GM12873 (cell line): ENCODE results near the gene FAM168A.

Source experiments
- CTCF ChIP-seq: IDR thresholded peaks from 2 replicates; pipeline ENCODE4 v1.5.1; 2012; ENCODE audit warnings: low read depth, mild to moderate bottlenecking, moderate library complexity, low read length, control low read depth; ENCODE audit not compliant: insufficient read depth; ENCODE audit errors: missing control alignments

FAM168A gene

DNA sequence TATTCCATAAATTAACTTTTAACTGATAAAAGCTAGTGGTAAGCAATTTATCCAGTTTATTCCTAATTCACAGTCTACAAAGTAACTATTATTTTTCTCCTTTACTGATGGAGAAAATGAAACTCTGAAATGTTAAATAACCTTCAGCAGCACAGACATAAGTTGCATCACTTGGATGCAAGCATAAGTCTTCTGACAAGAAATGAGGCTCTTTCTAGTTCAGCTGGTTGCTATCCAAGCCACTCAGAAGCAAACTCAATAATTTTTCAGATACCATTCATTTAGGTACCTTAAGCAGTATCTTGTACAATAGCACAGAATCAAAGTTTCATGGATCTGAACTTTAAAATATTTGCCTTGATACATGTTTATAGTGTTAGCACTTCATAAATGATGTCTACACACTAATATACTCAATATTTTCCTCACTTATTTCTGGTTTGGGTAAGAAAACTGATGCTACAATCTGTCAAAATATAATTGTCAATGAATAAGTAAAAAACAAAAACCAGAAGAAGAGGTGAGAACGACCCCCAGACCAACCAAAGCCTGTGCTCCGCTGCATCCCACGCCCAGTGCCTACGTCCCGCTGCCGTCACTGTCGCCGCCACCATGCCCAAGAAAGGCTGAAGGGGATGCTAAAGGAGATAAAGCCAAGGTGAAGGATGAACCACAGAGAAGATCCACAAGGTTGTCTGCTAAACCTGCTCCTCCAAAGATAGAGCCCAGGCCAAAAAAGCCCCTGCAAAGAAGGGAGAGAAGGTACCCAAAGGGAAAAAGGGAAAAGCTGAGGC, 18.1 kb downstream of the FAM168A start:
- no peak for TF ChIP-seq CTCF

DNA sequence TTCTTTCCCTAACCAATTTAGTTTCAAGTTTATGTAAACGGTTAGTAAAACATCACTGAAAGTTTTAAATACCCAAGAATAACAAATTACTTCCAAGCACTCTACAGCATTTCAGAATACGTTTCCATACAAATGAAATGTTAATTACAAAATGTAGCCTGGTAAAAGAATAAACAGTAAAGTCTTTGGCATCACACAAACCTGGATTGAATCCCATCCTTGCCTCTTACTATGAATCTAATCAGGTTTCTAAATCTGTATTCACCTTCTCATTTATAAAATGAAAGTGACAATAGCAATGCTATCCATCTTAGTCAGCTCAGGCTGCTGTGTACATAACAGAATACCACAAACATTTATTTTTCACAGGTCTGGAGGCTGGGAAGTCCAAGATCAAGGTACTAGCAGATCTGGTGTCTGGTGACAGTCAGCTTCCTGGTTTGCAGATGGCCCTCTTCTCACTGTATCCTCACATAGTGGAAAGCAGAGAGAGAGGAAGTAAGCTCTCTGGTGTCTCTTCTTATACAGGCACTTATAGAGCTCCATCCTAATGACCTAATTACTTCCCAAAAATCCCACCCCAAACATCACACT, 19.2 kb downstream of the FAM168A start:
- no peak for TF ChIP-seq CTCF

GRCh38 chr11:73577496-73577917, 20.4 kb downstream of the FAM168A start:
- TF ChIP-seq CTCF = no peak

DNA sequence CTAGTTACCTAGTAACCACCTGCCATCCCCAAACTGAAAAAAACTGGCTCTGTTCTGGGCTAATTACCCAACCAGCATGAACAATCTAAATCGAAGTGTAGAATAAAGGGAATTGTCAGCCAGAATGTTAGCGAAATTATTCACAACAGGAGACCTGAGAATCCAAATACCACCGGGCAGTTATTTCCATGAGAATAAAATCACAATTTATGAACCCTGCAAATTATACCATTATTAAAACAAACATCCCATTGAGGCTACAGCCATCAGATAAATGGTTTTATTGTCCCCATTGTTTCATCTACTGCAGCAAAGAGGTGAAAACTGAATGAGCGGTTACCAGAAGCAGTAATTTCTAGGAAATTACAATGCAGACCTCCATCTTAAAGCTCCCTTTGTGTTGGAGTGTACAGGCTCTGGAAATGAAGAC, 21.7 kb downstream of the FAM168A start:
- no peak for TF ChIP-seq CTCF

- no peak for TF ChIP-seq CTCF
Measured at GRCh38 chr11:73570415-73571114, 27.3 kb downstream of the FAM168A start.

DNA sequence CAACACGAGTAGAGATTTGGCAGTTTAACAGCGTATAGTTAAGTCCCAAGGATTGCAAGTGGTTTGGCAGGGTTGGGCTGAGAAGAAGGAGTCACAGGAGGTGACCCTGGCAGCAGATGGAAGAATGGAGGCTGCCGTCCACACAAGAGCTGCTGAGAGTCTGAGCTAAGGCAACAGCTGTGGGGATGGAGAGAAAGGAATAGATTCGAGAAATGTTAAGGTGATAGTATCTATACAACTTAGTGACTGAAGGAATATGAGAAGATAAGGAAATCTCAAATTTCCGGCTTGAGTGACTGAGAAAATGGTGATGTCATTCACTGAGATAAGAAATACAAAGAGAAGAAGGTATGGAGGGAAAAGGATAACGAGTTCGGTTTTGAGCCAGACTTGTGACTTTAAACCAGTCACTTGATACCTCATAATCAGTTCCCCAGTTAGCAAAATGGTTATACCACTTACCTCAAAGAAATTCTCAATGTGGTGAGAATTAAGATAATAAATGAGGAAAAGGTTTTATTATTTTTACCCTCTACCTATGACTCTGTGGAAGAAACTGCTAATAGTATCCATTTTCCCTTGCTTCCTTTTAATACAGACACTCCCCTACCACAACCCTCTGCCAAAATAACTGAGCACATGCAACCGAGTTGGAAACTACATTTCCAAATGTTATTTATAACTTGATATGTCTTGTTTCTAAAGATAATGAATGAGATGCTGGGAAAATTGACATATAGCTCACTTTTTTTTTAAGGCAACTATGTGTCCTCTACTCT, 30.7 kb downstream of the FAM168A start:
- TF ChIP-seq CTCF = no peak

- TF ChIP-seq CTCF = no peak
Measured at GRCh38 chr11:73566422-73566821, 31.5 kb downstream of the FAM168A start.
